Gastroesophageal sphincter (tissue), 4 donors: ENCODE data around the gene CCL11. TPM values are rescaled to one million over a fixed set of nuclear protein-coding genes. Genes with fewer than 3 reads are reported as not detected.

Experiments
- ATAC-seq: fragments of 150-250 bp; one replicate; pipeline ENCODE4 v1.9.1; 2016; ENCODE audit warnings: mild to moderate bottlenecking, moderate library complexity
- H3K27ac ChIP-seq, 4 donors: fragments of 200-600 bp; sonication (generic) in 3 of 4; 1 replicate in 3 of 4; 2 replicates in 1 of 4; pipeline ENCODE4 v1.5.1; 2016 to 2019
- H3K27me3 ChIP-seq: fragments of 200-600 bp; sonication (generic); one replicate; pipeline ENCODE4 v1.5.1; 2019
- H3K36me3 ChIP-seq, 2 donors: fragments of 200-600 bp; sonication (generic); one replicate each; pipeline ENCODE4 v1.5.1; 2019; ENCODE audit warnings: control low read depth in 1 of 2
- H3K4me1 ChIP-seq, 3 donors: fragments of 200-600 bp; sonication (generic); 1 replicate in 2 of 3; 2 replicates in 1 of 3; pipeline ENCODE4 v1.5.1; 2016 to 2019; ENCODE audit warnings: control low read depth in 2 of 3
- H3K4me3 ChIP-seq, 2 donors: fragments of 200-600 bp; sonication (generic); one replicate each; pipeline ENCODE4 v1.5.1; 2019; ENCODE audit warnings: mild to moderate bottlenecking in 1 of 2, moderate library complexity in 1 of 2
- H3K9me3 ChIP-seq, 3 donors: fragments of 200-600 bp; sonication (generic); one replicate each; pipeline ENCODE4 v1.5.1; 2017 to 2019; ENCODE audit warnings: control low read depth in 2 of 3
- EP300 ChIP-seq: sonication (generic); formaldehyde crosslinking; IDR thresholded peaks from one replicate; pipeline ENCODE4 v1.6.1; 2017; ENCODE audit warnings: antibody characterized with exemption, mild to moderate bottlenecking
- POLR2A ChIP-seq, 2 donors: fragments of 450-650 bp; IDR thresholded peaks; one replicate each; pipeline ENCODE4 v1.6.1; 2017; ENCODE audit warnings: antibody characterized with exemption in 2 of 2, mild to moderate bottlenecking in 2 of 2, moderate library complexity in 1 of 2
- POLR2AphosphoS5 ChIP-seq: sonication (generic); formaldehyde crosslinking; IDR thresholded peaks from one replicate; pipeline ENCODE4 v1.6.1; 2017; ENCODE audit warnings: antibody characterized with exemption
- WGBS, 2 donors: methylation state at CpG; one replicate each; pipeline ENCODE4 v1.1.5; 2018; ENCODE audit warnings: low coverage in 1 of 2; 5-methylcytosine and 5-hydroxymethylcytosine counted together
- total RNA-seq, 4 donors: library from RNA; depleted of rRNA; stranded (reverse); fragments of >200 nt; gene quantifications; one replicate each; pipeline ENCODE4 v1.1.0, GENCODE V29; 2016
- TF ChIP-seq, protein P1 (sequence below), 4 experiments: fragments of 200-600 bp in 2 of 4; fragments of 450-650 bp in 2 of 4; sonication (generic) in 1 of 4; IDR thresholded peaks; one replicate each; pipeline ENCODE4 v1.5.1; 2017 to 2019; ENCODE audit warnings: antibody characterized with exemption in 4 of 4, mild to moderate bottlenecking in 2 of 4, moderate library complexity in 2 of 4

Gene CCL11
- total RNA-seq, 4 donors from 2014 or later, result 2.0 to 4.5 (median 2.7) TPM

- H3K4me3 ChIP-seq, result no peak overlapping the region
- H3K36me3 ChIP-seq, result no peaks in the 10 kb centered on the region
- peaks cover 6 to 27% (median 14%) of the 10 kb centered on the region in 3 donors for H3K4me1 ChIP-seq
- no peaks in the 10 kb centered on the region for H3K27me3 ChIP-seq
- ATAC-seq, result no peak
- TF ChIP-seq EP300 (no peak), POLR2AphosphoS5 (peak; percentile 63)
- H3K9me3 ChIP-seq, result no peaks in the 10 kb centered on the region
- H3K27ac ChIP-seq, result peak overlapping the region in 1 of 4 donors; percentile 39
Measured at GRCh38 chr17:34259146-34259545, 26.4 kb upstream of the CCL11 start.

GRCh38 chr17:34260861-34261260 lies 24.7 kb upstream of the CCL11 start:
- Histone ChIP-seq H3K9me3 (no peaks in the 10 kb centered on the region), H3K27me3 (no peaks in the 10 kb centered on the region), H3K4me1 (peaks cover 0 to 10% (median 0%) of the 10 kb centered on the region in 3 donors), H3K4me3 (no peak overlapping the region), H3K36me3 (no peaks in the 10 kb centered on the region), H3K27ac (no peak overlapping the region)
- ATAC-seq, result no peak
- WGBS, 2 donors, result 38 to 64% methylated on average over 1 to 4 of the region's 4 CpGs
- TF ChIP-seq POLR2A (IDR thresholded peaks at IDR 0.05) (no peak), EP300 (no peak), POLR2AphosphoS5 (no peak)
- TF ChIP-seq, protein P1, sequence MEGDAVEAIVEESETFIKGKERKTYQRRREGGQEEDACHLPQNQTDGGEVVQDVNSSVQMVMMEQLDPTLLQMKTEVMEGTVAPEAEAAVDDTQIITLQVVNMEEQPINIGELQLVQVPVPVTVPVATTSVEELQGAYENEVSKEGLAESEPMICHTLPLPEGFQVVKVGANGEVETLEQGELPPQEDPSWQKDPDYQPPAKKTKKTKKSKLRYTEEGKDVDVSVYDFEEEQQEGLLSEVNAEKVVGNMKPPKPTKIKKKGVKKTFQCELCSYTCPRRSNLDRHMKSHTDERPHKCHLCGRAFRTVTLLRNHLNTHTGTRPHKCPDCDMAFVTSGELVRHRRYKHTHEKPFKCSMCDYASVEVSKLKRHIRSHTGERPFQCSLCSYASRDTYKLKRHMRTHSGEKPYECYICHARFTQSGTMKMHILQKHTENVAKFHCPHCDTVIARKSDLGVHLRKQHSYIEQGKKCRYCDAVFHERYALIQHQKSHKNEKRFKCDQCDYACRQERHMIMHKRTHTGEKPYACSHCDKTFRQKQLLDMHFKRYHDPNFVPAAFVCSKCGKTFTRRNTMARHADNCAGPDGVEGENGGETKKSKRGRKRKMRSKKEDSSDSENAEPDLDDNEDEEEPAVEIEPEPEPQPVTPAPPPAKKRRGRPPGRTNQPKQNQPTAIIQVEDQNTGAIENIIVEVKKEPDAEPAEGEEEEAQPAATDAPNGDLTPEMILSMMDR (IDR thresholded peaks at IDR 0.05), result no peak

DNA sequence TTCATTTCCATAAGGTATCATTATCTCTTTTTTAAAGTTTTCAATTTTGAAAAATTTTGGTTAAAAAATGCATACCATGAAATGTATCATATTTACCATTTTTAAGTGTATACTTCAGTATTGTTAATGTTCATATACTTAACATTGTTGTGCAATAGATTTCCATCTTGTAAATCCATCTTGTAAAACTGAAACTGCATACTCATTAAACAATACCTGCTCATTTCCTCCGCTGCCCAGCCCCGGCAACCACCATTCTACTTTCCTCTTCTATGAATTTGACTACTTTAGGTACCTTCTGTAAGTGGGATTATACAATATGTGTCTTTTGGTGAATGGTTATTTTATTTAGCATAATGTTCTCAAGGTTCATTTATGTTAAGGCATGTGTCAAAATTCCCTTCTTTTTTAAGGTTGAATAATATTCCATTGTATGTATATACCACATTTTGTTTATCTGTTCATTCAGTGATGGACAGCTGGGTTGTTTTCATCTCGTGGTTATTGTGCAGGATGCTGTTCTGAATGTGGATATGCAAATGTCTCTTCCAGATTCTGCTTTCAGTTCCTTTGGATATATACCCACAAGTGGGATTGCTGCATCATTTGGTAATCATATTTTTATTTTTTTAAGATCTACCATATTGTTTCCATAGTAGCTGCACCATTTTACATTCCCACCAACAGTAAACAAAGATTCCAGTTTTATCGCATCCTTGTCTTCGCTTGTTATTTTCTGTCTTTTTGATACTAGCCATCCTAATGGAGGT lies 23.8 kb upstream of the CCL11 start:
- Histone ChIP-seq H3K9me3 (no peaks in the 10 kb centered on the region), H3K4me3 (no peak overlapping the region), H3K4me1 (peaks cover 0 to 1% (median 0%) of the 10 kb centered on the region in 3 donors), H3K27me3 (no peaks in the 10 kb centered on the region), H3K36me3 (no peaks in the 10 kb centered on the region), H3K27ac (no peak overlapping the region)
- no peak for ATAC-seq
- no peak for TF ChIP-seq POLR2A (IDR thresholded peaks at IDR 0.05)
- TF ChIP-seq, protein P1 (IDR thresholded peaks at IDR 0.05), result no peak
- no peak for TF ChIP-seq POLR2AphosphoS5
- no peak for TF ChIP-seq EP300
- WGBS, 2 donors, result 81 to 82% methylated on average over 5 of the region's 5 CpGs

GRCh38 chr17:34265711-34266110 lies 19.8 kb upstream of the CCL11 start:
- H3K27me3 ChIP-seq, result no peaks in the 10 kb centered on the region
- H3K9me3 ChIP-seq, result no peaks in the 10 kb centered on the region
- no peak overlapping the region for H3K4me3 ChIP-seq
- ATAC-seq, result no peak
- H3K36me3 ChIP-seq, result no peaks in the 10 kb centered on the region
- no peak overlapping the region for H3K27ac ChIP-seq
- H3K4me1 ChIP-seq, result no peaks in the 10 kb centered on the region
- TF ChIP-seq POLR2AphosphoS5 (no peak), POLR2A (IDR thresholded peaks at IDR 0.05) (no peak), EP300 (no peak)
- TF ChIP-seq, protein P1 (IDR thresholded peaks at IDR 0.05), result no peak
- 34 to 71% methylated on average over 2 to 3 of the region's 3 CpGs for WGBS, 2 donors

GRCh38 chr17:34269969-34270368 lies 15.6 kb upstream of the CCL11 start, which contains the start of gene CCL7:
Gene CCL7 (plus strand): TSS chr17:34270221. CDS start chr17:34270291, 70 bp downstream.
- H3K4me3 ChIP-seq, result no peak within 1 kb of the TSS
- peaks cover 0 to 6% (median 0%) of the 10 kb centered on the region in 3 donors for H3K4me1 ChIP-seq
- no peaks in the 10 kb centered on the region for H3K9me3 ChIP-seq
- H3K27me3 ChIP-seq, result no peaks in the 10 kb centered on the region
- no peak for ATAC-seq
- no peak within 1 kb of the TSS for H3K27ac ChIP-seq
- 13 to 33% methylated on average over 1 of the region's 1 CpG for WGBS, 2 donors
- H3K36me3 ChIP-seq, result no peaks in the 10 kb centered on the region
- TF ChIP-seq EP300, result no peak
- no peak for TF ChIP-seq POLR2A (IDR thresholded peaks at IDR 0.05)
- TF ChIP-seq, protein P1 (IDR thresholded peaks at IDR 0.05), result no peak
